Mesenchymal stem cell (in vitro differentiated cells and primary cell): ENCODE data around the gene EFTUD2.

Experiments
- DNase-seq: peaks from one replicate; pipeline ENCODE4 v3.0.0-alpha.2; 2013
- H2AFZ ChIP-seq: one replicate; pipeline ENCODE4 v1.6.1; 2013; ENCODE audit warnings: low read depth, mild to moderate bottlenecking, control low read depth, inconsistent platforms, low read length, moderate library complexity
- H2AK5ac ChIP-seq: 2 replicates; pipeline ENCODE4 v1.6.1; 2013; ENCODE audit warnings: low read length, moderate library complexity, mild to moderate bottlenecking, inconsistent platforms; ENCODE audit not compliant: severe bottlenecking
- H2BK120ac ChIP-seq: one replicate; pipeline ENCODE4 v1.6.1; 2013; ENCODE audit warnings: low read depth, mild to moderate bottlenecking, inconsistent platforms, low read length, moderate library complexity
- H2BK12ac ChIP-seq, 2 experiments: one replicate each; pipeline ENCODE4 v1.6.1; 2013; ENCODE audit warnings: inconsistent platforms in 2 of 2, low read length in 2 of 2, mild to moderate bottlenecking in 2 of 2, moderate library complexity in 2 of 2, control low read depth in 1 of 2
- H2BK15ac ChIP-seq: one replicate; pipeline ENCODE4 v1.6.1; 2013; ENCODE audit warnings: mild to moderate bottlenecking, low read depth, inconsistent platforms; ENCODE audit not compliant: poor library complexity, severe bottlenecking
- H2BK5ac ChIP-seq: 2 replicates; pipeline ENCODE4 v1.6.1; 2013; ENCODE audit warnings: low read depth, mild to moderate bottlenecking, low read length, control low read depth, inconsistent platforms; ENCODE audit not compliant: poor library complexity, severe bottlenecking
- H3K14ac ChIP-seq, 2 experiments: one replicate each; pipeline ENCODE4 v1.6.1; 2013; ENCODE audit warnings: inconsistent platforms in 2 of 2, low read length in 2 of 2, control low read depth in 1 of 2, mild to moderate bottlenecking in 1 of 2, moderate library complexity in 1 of 2
- H3K18ac ChIP-seq, 2 experiments: one replicate each; pipeline ENCODE4 v1.6.1; 2013; ENCODE audit warnings: inconsistent platforms in 2 of 2, low read length in 2 of 2, control low read depth in 1 of 2, low read depth in 1 of 2, mild to moderate bottlenecking in 1 of 2
- H3K23ac ChIP-seq, 2 experiments: one replicate each; pipeline ENCODE4 v1.6.1; 2013; ENCODE audit warnings: inconsistent platforms in 2 of 2, low read length in 2 of 2, mild to moderate bottlenecking in 2 of 2, moderate library complexity in 2 of 2, control low read depth in 1 of 2
- H3K27ac ChIP-seq: 2 replicates; pipeline ENCODE4 v1.5.1; 2013; ENCODE audit warnings: mild to moderate bottlenecking, moderate library complexity, low read length, control low read depth, inconsistent platforms; ENCODE audit not compliant: poor library complexity, severe bottlenecking
- H3K27me3 ChIP-seq, 2 experiments: 2 replicates each; pipeline versions ENCODE4 v1.6.1 to v1.7.0; 2013; ENCODE audit warnings: low read length in 2 of 2, mild to moderate bottlenecking in 2 of 2, moderate library complexity in 2 of 2, control low read depth in 1 of 2, inconsistent platforms in 1 of 2; ENCODE audit not compliant: control insufficient read depth in 1 of 2, insufficient read depth in 1 of 2
- H3K36me3 ChIP-seq, 2 experiments: 2 replicates each; pipeline versions ENCODE4 v1.6.1 to v1.7.0; 2013; ENCODE audit warnings: low read length in 2 of 2, control low read depth in 1 of 2, inconsistent platforms in 1 of 2, low read depth in 1 of 2, mild to moderate bottlenecking in 1 of 2; ENCODE audit not compliant: insufficient read depth in 2 of 2, control insufficient read depth in 1 of 2
- H3K4ac ChIP-seq, 2 experiments: one replicate each; pipeline ENCODE4 v1.6.1; 2013; ENCODE audit warnings: inconsistent platforms in 2 of 2, low read length in 2 of 2, mild to moderate bottlenecking in 2 of 2, moderate library complexity in 2 of 2, control low read depth in 1 of 2, low read depth in 1 of 2
- H3K4me1 ChIP-seq: 2 replicates; pipeline ENCODE4 v1.6.1; 2013; ENCODE audit warnings: low read depth, low read length, control low read depth; ENCODE audit not compliant: control insufficient read depth, insufficient read depth
- H3K4me2 ChIP-seq: 2 replicates; pipeline ENCODE4 v1.6.1; 2013; ENCODE audit warnings: low read length, mild to moderate bottlenecking, inconsistent platforms; ENCODE audit not compliant: poor library complexity, severe bottlenecking
- H3K4me3 ChIP-seq, 2 experiments: 2 replicates each; pipeline versions ENCODE4 v1.5.1 to v1.7.0; 2013; ENCODE audit warnings: low read length in 2 of 2, mild to moderate bottlenecking in 2 of 2, control low read depth in 1 of 2, low read depth in 1 of 2; ENCODE audit not compliant: insufficient read depth in 1 of 2
- H3K79me1 ChIP-seq: replicated peaks from 2 replicates; pipeline ENCODE4 v1.6.1; 2013; ENCODE audit warnings: mild to moderate bottlenecking, control low read depth, low read length, inconsistent platforms; ENCODE audit not compliant: poor library complexity, severe bottlenecking
- H3K9ac ChIP-seq: 2 replicates; pipeline ENCODE4 v1.7.0; 2013; ENCODE audit warnings: mild to moderate bottlenecking, low read length, moderate library complexity
- H3K9me3 ChIP-seq: 2 replicates; pipeline ENCODE4 v1.7.0; 2013; ENCODE audit warnings: mild to moderate bottlenecking, low read length; ENCODE audit not compliant: control insufficient read depth
- H4K8ac ChIP-seq: one replicate; pipeline ENCODE4 v1.6.1; 2013; ENCODE audit warnings: inconsistent platforms, mild to moderate bottlenecking, low read length, moderate library complexity
- H4K91ac ChIP-seq: one replicate; pipeline ENCODE4 v1.6.1; 2013; ENCODE audit warnings: mild to moderate bottlenecking, low read length, inconsistent platforms
- WGBS: methylation state at CpG from one replicate; pipeline ENCODE4 v1.1.7; 2013; ENCODE audit warnings: mixed read lengths; 5-methylcytosine and 5-hydroxymethylcytosine counted together

EFTUD2 gene

DNA sequence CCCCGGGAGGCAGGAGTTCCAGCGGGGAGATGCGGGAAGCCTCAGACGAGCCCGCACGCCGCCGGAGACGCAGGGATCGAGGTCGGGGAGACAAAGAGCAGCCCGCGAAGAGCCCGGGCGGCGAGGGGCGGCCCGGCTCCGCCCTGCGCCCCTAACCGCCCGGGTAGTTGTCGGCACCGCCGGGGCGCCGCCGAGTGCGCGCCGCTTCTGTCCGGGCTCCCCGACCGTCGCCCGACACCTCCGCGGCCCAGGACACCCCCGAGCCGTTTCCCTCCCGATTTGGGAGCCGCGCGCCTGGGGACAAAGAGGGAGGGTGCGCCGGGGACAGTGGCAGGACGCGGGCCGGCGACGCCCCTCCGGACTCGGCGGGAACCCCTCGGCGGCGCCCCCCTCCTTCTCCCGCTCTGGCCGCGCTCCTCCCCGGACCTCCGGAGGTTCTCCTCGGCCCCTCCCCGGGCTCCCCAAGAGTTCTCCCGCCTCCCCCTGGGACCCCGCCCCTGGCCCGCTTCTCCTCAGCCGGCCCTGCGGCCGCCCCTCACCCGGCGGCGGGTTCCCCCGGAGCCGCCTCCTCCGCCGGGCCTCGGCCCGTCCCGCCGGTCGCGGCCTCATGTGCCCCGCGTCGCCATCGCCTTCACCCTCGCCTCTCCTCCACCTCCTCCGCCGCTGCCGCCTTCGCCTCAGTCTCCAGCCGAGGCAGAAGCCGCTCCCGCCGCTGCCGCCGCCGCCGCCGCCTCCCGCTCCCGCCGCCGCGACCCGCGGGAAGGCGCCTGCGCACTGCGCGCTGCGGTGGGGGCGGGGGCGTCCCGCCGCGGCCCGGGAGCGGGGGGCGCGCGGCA is 69.5 kb downstream of the EFTUD2 start, which contains the start of gene GJC1:
GJC1 (minus strand) TSS at position 765 of the 836 bp plus-strand sequence. CDS start 24,470 bp downstream, outside the sequence.
- Histone ChIP-seq H2BK5ac (no peak within 1 kb of the TSS), H3K23ac (peak within 1 kb of the TSS in 1 of 2 experiments; percentile 89), H3K14ac (peak within 1 kb of the TSS; percentile 17 to 91), H3K4ac (peak within 1 kb of the TSS; percentile 71 to 93), H3K9ac (peak within 1 kb of the TSS; percentile 91), H2AK5ac (no peak within 1 kb of the TSS), H2BK15ac (peak within 1 kb of the TSS; percentile 98), H3K4me2 (peak within 1 kb of the TSS; percentile 97), H4K8ac (peak within 1 kb of the TSS; percentile 99), H2BK12ac (peak within 1 kb of the TSS in 1 of 2 experiments; percentile 54), H3K18ac (peak within 1 kb of the TSS; percentile 94 to 98), H3K4me3 (peak within 1 kb of the TSS; percentile 84 to 95), H3K9me3 (no peaks in the 10 kb centered on the region), H3K27me3 (no peaks in the 10 kb centered on the region), H2BK120ac (peak within 1 kb of the TSS; percentile 87), H3K27ac (peak within 1 kb of the TSS; percentile 56), H2AFZ (peak within 1 kb of the TSS; percentile 93), H4K91ac (peak within 1 kb of the TSS; percentile 93), H3K36me3 (peaks cover 0 to 6% of the 10 kb centered on the region in 2 experiments), H3K79me1 (no peaks in the 10 kb centered on the region), H3K4me1 (peaks cover 2% of the 10 kb centered on the region)
- 2% methylated on average over 49 of the region's 123 CpGs for WGBS
- peak; percentile 50 for DNase-seq

DNA sequence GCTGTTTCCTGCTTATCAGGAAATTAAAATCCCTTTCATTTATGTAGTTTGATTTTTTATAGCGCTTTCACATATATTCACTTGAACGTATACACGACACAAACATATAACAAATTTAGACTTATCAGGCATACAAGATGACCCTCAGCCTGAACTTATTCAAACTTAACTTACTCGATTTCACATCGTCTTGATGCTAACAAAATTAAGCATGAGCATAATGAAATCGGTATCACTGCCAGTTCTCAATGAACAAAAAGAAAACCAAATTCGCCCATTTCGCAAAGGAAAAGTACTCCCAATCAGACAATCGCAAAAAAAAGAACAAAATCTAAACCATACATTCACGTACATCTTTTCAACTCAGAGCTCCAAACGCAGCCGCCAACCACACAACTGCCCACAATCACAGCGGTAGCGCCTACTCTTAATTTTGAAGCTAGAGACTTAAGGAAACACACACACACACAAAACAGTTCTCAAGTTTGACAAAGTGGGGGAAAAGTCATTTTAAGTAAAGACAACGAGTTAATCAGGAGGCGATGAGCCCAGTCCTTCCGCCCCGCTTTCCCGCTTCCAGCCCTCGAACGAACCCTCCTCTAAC is 70.2 kb downstream of the EFTUD2 start:
- Histone ChIP-seq H3K4me2 (peak overlapping the region; percentile 95), H2BK5ac (no peak overlapping the region), H3K27ac (no peak overlapping the region), H2AFZ (no peak overlapping the region), H2BK120ac (peak overlapping the region; percentile 87), H3K9me3 (no peaks in the 10 kb centered on the region), H3K36me3 (peaks cover 0 to 6% of the 10 kb centered on the region in 2 experiments), H3K9ac (peak overlapping the region; percentile 91), H3K4me3 (peak overlapping the region; percentile 84 to 95), H3K14ac (peak overlapping the region in 1 of 2 experiments; percentile 17), H3K4ac (peak overlapping the region; percentile 71 to 93), H3K79me1 (no peaks in the 10 kb centered on the region), H3K4me1 (peaks cover 2% of the 10 kb centered on the region), H3K18ac (peak overlapping the region; percentile 90 to 96), H4K91ac (peak overlapping the region; percentile 59), H3K23ac (peak overlapping the region in 1 of 2 experiments; percentile 66), H2BK12ac (no peak overlapping the region), H2AK5ac (no peak overlapping the region), H4K8ac (peak overlapping the region; percentile 63), H3K27me3 (no peaks in the 10 kb centered on the region), H2BK15ac (peak overlapping the region; percentile 67)
- peak; percentile 46 for DNase-seq
- under 1% methylated on average over 20 of the region's 21 CpGs for WGBS

DNA sequence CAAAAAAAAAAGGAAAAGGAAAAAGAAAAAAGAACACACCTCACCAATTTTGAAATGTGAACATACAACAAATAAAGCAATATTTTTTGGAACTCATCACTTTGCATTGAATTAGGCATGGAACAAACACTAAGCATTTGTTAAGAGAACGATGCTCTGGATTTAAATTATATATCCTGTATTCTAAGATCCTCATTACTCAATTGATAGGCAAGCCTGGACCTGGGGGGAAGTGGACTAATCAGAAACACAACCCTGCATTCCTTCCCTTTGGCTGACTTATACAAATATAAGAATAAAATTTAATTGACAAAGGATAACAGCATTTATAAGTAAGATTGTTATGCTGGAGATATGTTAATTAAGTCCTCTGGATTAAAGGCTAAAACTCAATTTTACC is 71.4 kb downstream of the EFTUD2 start:
- Histone ChIP-seq H4K8ac (no peak overlapping the region), H3K18ac (no peak overlapping the region), H3K9me3 (no peaks in the 10 kb centered on the region), H2AFZ (no peak overlapping the region), H4K91ac (no peak overlapping the region), H3K79me1 (no peaks in the 10 kb centered on the region), H3K4me2 (no peak overlapping the region), H2BK120ac (no peak overlapping the region), H3K4me1 (peaks cover 2% of the 10 kb centered on the region), H3K27ac (no peak overlapping the region), H3K4me3 (peak overlapping the region in 1 of 2 experiments; percentile 84), H3K23ac (no peak overlapping the region), H2BK15ac (no peak overlapping the region), H3K14ac (no peak overlapping the region), H3K4ac (no peak overlapping the region), H3K36me3 (peaks cover 0 to 9% of the 10 kb centered on the region in 2 experiments), H3K9ac (peak overlapping the region; percentile 91), H2BK12ac (no peak overlapping the region), H3K27me3 (no peaks in the 10 kb centered on the region), H2BK5ac (no peak overlapping the region), H2AK5ac (no peak overlapping the region)
- DNase-seq, result no peak
- WGBS, result no CpG with 5 or more reads among the region's 1 CpG
